Measurements from ENCODE around the gene EPS8.

EPS8 gene

DNA sequence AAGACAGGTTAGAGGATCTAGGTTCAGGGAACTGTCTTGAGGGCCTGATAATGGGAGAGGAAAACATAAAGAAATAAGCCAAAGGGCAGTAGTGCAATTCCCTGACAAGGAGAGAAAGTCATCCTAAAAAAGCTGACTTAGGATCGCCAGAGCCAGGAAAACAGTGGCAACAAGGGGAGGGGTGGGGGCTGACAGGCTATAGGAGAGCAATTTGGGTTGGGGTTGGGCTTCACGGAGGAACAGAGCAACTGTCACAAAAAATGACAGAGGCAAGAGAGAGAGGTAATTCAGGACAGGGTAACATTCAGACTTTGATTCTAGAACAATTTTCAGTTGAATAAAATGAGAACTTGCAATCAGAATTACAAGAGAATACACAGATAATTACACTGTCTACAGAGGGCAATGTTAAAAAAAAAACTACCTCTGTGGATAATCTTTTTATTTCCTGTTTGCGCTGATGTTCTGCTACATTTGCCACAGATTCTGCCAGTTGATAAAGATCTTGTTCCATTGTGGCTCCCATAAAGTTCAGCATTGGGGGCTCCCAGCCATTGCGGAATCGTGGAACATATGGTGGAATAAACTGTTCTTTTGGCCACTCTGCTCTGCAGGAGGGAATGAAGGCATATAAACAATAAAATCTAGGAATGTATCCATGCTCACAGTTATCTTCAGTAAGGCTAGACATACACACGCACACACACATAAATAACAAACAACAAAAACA, 138.6 kb downstream of the EPS8 start:
- Histone ChIP-seq H3K36me3 (ENCODE audit: insufficient read depth, low read length) (peaks cover 45% of the 10 kb centered on the region), H3K27ac (ENCODE audit: low read depth, low read length) (peak overlapping the region; percentile 97), H2AFZ (ENCODE audit: low read length, unreplicated experiment) (no peak overlapping the region), H3K4me3 (ENCODE audit: low read depth, low read length) (no peak overlapping the region), H3K4me1 (ENCODE audit: control insufficient read depth, insufficient read depth, low read length, unreplicated experiment) (peaks cover 45% of the 10 kb centered on the region), H3K79me2 (ENCODE audit: control insufficient read depth, insufficient read depth, low read length, unreplicated experiment) (peaks cover 8% of the 10 kb centered on the region), H3K27me3 (ENCODE audit: insufficient read depth, low read length) (no peaks in the 10 kb centered on the region)

DNA sequence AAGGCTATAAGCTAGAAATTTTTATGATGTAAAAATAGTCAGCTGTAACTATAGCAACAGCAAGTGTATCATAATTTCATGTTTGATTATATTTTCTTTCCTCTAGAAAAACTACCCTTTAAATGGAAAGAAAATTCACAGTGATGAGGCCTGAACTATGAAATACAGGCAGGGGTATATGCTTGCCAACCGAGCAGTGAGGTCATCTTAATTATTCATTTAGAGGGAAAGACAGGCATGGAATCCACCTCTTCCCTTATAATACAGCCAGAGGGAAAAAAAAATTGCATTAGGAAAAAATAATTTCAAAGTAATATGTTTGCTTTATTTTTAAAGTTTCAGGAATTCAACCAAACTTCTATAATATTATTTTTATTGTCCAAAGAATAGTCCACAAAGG, 139.8 kb downstream of the EPS8 start:
- Histone ChIP-seq H3K27me3 (ENCODE audit: insufficient read depth, low read length) (no peaks in the 10 kb centered on the region), H3K79me2 (ENCODE audit: control insufficient read depth, insufficient read depth, low read length, unreplicated experiment) (peaks cover 3% of the 10 kb centered on the region), H3K36me3 (ENCODE audit: insufficient read depth, low read length) (peaks cover 36% of the 10 kb centered on the region), H2AFZ (ENCODE audit: low read length, unreplicated experiment) (no peak overlapping the region), H3K27ac (ENCODE audit: low read depth, low read length) (peak overlapping the region; percentile 97), H3K4me3 (ENCODE audit: low read depth, low read length) (no peak overlapping the region), H3K4me1 (ENCODE audit: control insufficient read depth, insufficient read depth, low read length, unreplicated experiment) (peaks cover 57% of the 10 kb centered on the region)

DNA sequence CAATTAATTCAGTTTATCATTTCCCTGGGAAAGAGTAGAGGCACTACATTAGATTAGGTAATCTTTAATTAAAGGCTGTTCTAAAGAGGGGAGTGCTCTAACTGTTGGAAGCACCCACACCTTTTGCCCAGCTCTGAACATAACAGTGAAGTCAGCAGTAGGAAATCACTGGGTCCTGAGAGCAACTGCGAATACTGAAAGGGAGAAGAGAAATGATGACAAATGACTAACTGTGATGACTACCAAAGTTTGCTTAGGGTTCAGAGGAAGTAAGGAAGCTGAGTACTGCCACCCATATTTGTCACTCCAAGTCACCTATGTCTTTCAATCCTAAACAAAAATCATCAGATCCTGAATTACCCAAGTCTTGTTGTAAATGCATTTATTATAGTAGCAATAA, 140.6 kb downstream of the EPS8 start:
- peak overlapping the region; percentile 97 for H3K27ac ChIP-seq (ENCODE audit: low read depth, low read length)
- H3K27me3 ChIP-seq (ENCODE audit: insufficient read depth, low read length) = no peaks in the 10 kb centered on the region
- H3K4me3 ChIP-seq (ENCODE audit: low read depth, low read length) = no peak overlapping the region
- H3K79me2 ChIP-seq (ENCODE audit: control insufficient read depth, insufficient read depth, low read length, unreplicated experiment) = peaks cover 3% of the 10 kb centered on the region
- H3K36me3 ChIP-seq (ENCODE audit: insufficient read depth, low read length) = peaks cover 34% of the 10 kb centered on the region
- H2AFZ ChIP-seq (ENCODE audit: low read length, unreplicated experiment) = no peak overlapping the region
- peaks cover 55% of the 10 kb centered on the region for H3K4me1 ChIP-seq (ENCODE audit: control insufficient read depth, insufficient read depth, low read length, unreplicated experiment)

DNA sequence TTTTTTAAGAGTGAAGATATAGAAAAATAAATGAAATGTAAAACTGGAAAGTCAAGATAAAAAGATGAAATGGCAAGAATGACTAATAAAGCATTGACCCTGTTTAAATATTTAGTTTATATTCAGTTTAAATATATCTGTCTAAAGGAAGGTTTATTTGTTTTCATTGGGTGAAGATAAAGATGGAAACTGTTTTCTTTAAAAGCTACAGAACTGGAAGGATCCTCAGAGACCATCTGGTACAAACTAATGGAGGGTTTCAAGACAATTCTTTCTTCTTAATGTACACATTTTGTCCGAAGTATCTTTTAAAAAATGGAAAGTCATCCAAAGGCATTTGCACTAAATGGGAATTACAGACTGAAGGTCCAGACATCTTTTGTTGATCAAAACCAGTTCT, 142.6 kb downstream of the EPS8 start:
- Histone ChIP-seq H2AFZ (ENCODE audit: low read length, unreplicated experiment) (no peak overlapping the region), H3K4me3 (ENCODE audit: low read depth, low read length) (no peak overlapping the region), H3K4me1 (ENCODE audit: control insufficient read depth, insufficient read depth, low read length, unreplicated experiment) (peaks cover 55% of the 10 kb centered on the region), H3K27me3 (ENCODE audit: insufficient read depth, low read length) (no peaks in the 10 kb centered on the region), H3K79me2 (ENCODE audit: control insufficient read depth, insufficient read depth, low read length, unreplicated experiment) (peaks cover 3% of the 10 kb centered on the region), H3K36me3 (ENCODE audit: insufficient read depth, low read length) (peaks cover 28% of the 10 kb centered on the region), H3K27ac (ENCODE audit: low read depth, low read length) (peak overlapping the region; percentile 97)

GRCh38 chr12:15644700-15645099, 144.5 kb downstream of the EPS8 start:
- Histone ChIP-seq H3K4me1 (ENCODE audit: control insufficient read depth, insufficient read depth, low read length, unreplicated experiment) (peaks cover 50% of the 10 kb centered on the region), H3K79me2 (ENCODE audit: control insufficient read depth, insufficient read depth, low read length, unreplicated experiment) (peaks cover 3% of the 10 kb centered on the region), H3K36me3 (ENCODE audit: insufficient read depth, low read length) (peaks cover 44% of the 10 kb centered on the region), H2AFZ (ENCODE audit: low read length, unreplicated experiment) (no peak overlapping the region), H3K27ac (ENCODE audit: low read depth, low read length) (peak overlapping the region; percentile 97), H3K27me3 (ENCODE audit: insufficient read depth, low read length) (no peaks in the 10 kb centered on the region), H3K4me3 (ENCODE audit: low read depth, low read length) (no peak overlapping the region)

DNA sequence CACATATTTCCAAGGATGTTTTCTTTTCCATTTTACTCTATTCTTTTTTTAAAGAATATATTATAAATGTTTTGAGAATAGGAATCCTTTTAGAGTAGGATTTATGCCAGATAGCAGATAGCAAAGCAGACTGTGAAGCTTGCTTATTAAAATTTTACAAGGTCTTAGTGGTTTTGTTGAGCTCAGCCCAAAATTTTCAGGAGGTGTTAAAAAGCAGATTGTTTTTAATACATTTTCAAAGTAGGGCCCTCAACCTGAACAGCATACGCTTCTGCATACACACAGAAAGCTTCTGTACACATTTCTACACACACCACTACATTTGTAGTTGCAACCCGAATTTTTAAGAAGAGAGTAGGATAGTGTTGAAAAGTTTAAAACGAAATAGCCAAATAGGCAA, 151.0 kb downstream of the EPS8 start:
- H3K4me1 ChIP-seq (ENCODE audit: control insufficient read depth, insufficient read depth, low read length, unreplicated experiment) = peaks cover 68% of the 10 kb centered on the region
- peaks cover 12% of the 10 kb centered on the region for H3K79me2 ChIP-seq (ENCODE audit: control insufficient read depth, insufficient read depth, low read length, unreplicated experiment)
- peaks cover 38% of the 10 kb centered on the region for H3K36me3 ChIP-seq (ENCODE audit: insufficient read depth, low read length)
- no peak overlapping the region for H2AFZ ChIP-seq (ENCODE audit: low read length, unreplicated experiment)
- H3K27ac ChIP-seq (ENCODE audit: low read depth, low read length) = peak overlapping the region; percentile 100
- no peaks in the 10 kb centered on the region for H3K27me3 ChIP-seq (ENCODE audit: insufficient read depth, low read length)
- no peak overlapping the region for H3K4me3 ChIP-seq (ENCODE audit: low read depth, low read length)

GRCh38 chr12:15636060-15636890, 152.9 kb downstream of the EPS8 start:
- H3K36me3 ChIP-seq (ENCODE audit: insufficient read depth, low read length) = peaks cover 35% of the 10 kb centered on the region
- H3K79me2 ChIP-seq (ENCODE audit: control insufficient read depth, insufficient read depth, low read length, unreplicated experiment) = peaks cover 16% of the 10 kb centered on the region
- H3K27me3 ChIP-seq (ENCODE audit: insufficient read depth, low read length) = no peaks in the 10 kb centered on the region
- peak overlapping the region; percentile 100 for H3K27ac ChIP-seq (ENCODE audit: low read depth, low read length)
- peak overlapping the region; percentile 1; the same call in 1 of the 2 replicates for H3K4me3 ChIP-seq (ENCODE audit: low read depth, low read length)
- H3K4me1 ChIP-seq (ENCODE audit: control insufficient read depth, insufficient read depth, low read length, unreplicated experiment) = peaks cover 80% of the 10 kb centered on the region
- H2AFZ ChIP-seq (ENCODE audit: low read length, unreplicated experiment) = no peak overlapping the region

- peaks cover 16% of the 10 kb centered on the region for H3K79me2 ChIP-seq (ENCODE audit: control insufficient read depth, insufficient read depth, low read length, unreplicated experiment)
- peak overlapping the region; percentile 44; the same call in 1 of the 2 replicates for H3K4me3 ChIP-seq (ENCODE audit: low read depth, low read length)
- no peaks in the 10 kb centered on the region for H3K27me3 ChIP-seq (ENCODE audit: insufficient read depth, low read length)
- H3K36me3 ChIP-seq (ENCODE audit: insufficient read depth, low read length) = peaks cover 26% of the 10 kb centered on the region
- peaks cover 89% of the 10 kb centered on the region for H3K4me1 ChIP-seq (ENCODE audit: control insufficient read depth, insufficient read depth, low read length, unreplicated experiment)
- H2AFZ ChIP-seq (ENCODE audit: low read length, unreplicated experiment) = no peak overlapping the region
- peak overlapping the region; percentile 100 for H3K27ac ChIP-seq (ENCODE audit: low read depth, low read length)
Observed at GRCh38 chr12:15634010-15634683, 155.0 kb downstream of the EPS8 start.

GRCh38 chr12:15633201-15633600, 156.0 kb downstream of the EPS8 start:
- peaks cover 16% of the 10 kb centered on the region for H3K79me2 ChIP-seq (ENCODE audit: control insufficient read depth, insufficient read depth, low read length, unreplicated experiment)
- peaks cover 20% of the 10 kb centered on the region for H3K36me3 ChIP-seq (ENCODE audit: insufficient read depth, low read length)
- H2AFZ ChIP-seq (ENCODE audit: low read length, unreplicated experiment) = no peak overlapping the region
- H3K27ac ChIP-seq (ENCODE audit: low read depth, low read length) = peak overlapping the region; percentile 100
- H3K4me1 ChIP-seq (ENCODE audit: control insufficient read depth, insufficient read depth, low read length, unreplicated experiment) = peaks cover 85% of the 10 kb centered on the region
- H3K4me3 ChIP-seq (ENCODE audit: low read depth, low read length) = no peak overlapping the region
- H3K27me3 ChIP-seq (ENCODE audit: insufficient read depth, low read length) = no peaks in the 10 kb centered on the region

GRCh38 chr12:15632708-15633107, 156.5 kb downstream of the EPS8 start:
- H3K27me3 ChIP-seq (ENCODE audit: insufficient read depth, low read length) = no peaks in the 10 kb centered on the region
- H3K27ac ChIP-seq (ENCODE audit: low read depth, low read length) = peak overlapping the region; percentile 100
- H3K79me2 ChIP-seq (ENCODE audit: control insufficient read depth, insufficient read depth, low read length, unreplicated experiment) = peaks cover 16% of the 10 kb centered on the region
- peaks cover 86% of the 10 kb centered on the region for H3K4me1 ChIP-seq (ENCODE audit: control insufficient read depth, insufficient read depth, low read length, unreplicated experiment)
- H3K36me3 ChIP-seq (ENCODE audit: insufficient read depth, low read length) = peaks cover 20% of the 10 kb centered on the region
- H2AFZ ChIP-seq (ENCODE audit: low read length, unreplicated experiment) = no peak overlapping the region
- H3K4me3 ChIP-seq (ENCODE audit: low read depth, low read length) = peak overlapping the region; percentile 8; the same call in 1 of the 2 replicates
